Measurements from ENCODE around the gene LRMDA.
"Not testable (repeated sequence)": the region's sequence is repeated elsewhere in the genome, so short reads cannot be mapped to it uniquely, and the experiment has no call there.

Gene LRMDA

DNA sequence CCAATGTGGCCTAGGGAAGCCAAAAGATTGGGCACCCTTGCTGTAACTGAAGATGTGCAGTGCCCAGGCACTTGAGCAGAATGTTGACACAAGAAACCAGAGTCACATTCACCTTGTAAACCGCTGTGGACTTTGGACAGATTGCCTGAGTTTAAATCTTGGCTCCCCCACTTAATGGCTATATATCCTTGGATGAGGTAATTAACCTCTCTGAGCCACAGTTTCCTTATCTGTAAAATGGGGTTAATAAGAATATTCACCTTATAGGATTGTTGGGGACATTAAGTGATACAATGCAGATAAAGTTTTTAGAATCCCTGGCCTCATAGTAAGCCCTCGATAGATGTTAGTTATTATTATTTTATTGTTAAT lies 331.0 kb downstream of the LRMDA start:
- Histone ChIP-seq H3K27ac (no peak overlapping the region), H3K4me3 (no peak overlapping the region), H3K36me3 (no peaks in the 10 kb centered on the region), H3K4me1 (no peaks in the 10 kb centered on the region), H3K27me3 (no peaks in the 10 kb centered on the region), H3K9me3 (no peaks in the 10 kb centered on the region)
- TF ChIP-seq, protein P1, sequence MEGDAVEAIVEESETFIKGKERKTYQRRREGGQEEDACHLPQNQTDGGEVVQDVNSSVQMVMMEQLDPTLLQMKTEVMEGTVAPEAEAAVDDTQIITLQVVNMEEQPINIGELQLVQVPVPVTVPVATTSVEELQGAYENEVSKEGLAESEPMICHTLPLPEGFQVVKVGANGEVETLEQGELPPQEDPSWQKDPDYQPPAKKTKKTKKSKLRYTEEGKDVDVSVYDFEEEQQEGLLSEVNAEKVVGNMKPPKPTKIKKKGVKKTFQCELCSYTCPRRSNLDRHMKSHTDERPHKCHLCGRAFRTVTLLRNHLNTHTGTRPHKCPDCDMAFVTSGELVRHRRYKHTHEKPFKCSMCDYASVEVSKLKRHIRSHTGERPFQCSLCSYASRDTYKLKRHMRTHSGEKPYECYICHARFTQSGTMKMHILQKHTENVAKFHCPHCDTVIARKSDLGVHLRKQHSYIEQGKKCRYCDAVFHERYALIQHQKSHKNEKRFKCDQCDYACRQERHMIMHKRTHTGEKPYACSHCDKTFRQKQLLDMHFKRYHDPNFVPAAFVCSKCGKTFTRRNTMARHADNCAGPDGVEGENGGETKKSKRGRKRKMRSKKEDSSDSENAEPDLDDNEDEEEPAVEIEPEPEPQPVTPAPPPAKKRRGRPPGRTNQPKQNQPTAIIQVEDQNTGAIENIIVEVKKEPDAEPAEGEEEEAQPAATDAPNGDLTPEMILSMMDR (IDR thresholded peaks at IDR 0.05): no peak
- intact Hi-C loops (cut with DNase I; ENCODE audit: low total_unique reads): no loop called here
- DNase-seq: no peak

DNA sequence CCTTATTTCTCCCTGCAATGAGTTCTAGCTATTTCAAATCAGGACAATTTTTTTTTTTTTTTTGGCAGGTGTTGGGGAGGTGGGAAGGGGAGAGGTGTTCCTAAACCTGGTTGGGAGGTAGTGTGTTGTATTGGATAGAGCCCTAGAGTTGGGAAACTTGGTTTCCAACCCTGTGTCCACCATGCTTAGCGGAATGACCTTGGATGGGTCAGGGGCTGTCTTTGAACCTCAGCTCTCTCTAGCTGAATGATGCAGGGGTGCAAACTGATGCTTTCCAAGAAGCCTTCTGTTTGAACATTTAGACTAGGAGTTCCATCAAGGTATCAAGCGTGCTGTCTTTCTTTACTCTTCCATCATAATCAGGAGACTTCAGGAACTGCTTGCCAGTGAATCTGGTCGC lies 332.2 kb downstream of the LRMDA start:
- Histone ChIP-seq H3K4me3 (no peak overlapping the region), H3K36me3 (no peaks in the 10 kb centered on the region), H3K4me1 (no peaks in the 10 kb centered on the region), H3K27me3 (no peaks in the 10 kb centered on the region), H3K27ac (no peak overlapping the region), H3K9me3 (no peaks in the 10 kb centered on the region)
- intact Hi-C loops (cut with DNase I; ENCODE audit: low total_unique reads): no loop called here
- TF ChIP-seq, protein P1 (IDR thresholded peaks at IDR 0.05): no peak
- DNase-seq: no peak

DNA sequence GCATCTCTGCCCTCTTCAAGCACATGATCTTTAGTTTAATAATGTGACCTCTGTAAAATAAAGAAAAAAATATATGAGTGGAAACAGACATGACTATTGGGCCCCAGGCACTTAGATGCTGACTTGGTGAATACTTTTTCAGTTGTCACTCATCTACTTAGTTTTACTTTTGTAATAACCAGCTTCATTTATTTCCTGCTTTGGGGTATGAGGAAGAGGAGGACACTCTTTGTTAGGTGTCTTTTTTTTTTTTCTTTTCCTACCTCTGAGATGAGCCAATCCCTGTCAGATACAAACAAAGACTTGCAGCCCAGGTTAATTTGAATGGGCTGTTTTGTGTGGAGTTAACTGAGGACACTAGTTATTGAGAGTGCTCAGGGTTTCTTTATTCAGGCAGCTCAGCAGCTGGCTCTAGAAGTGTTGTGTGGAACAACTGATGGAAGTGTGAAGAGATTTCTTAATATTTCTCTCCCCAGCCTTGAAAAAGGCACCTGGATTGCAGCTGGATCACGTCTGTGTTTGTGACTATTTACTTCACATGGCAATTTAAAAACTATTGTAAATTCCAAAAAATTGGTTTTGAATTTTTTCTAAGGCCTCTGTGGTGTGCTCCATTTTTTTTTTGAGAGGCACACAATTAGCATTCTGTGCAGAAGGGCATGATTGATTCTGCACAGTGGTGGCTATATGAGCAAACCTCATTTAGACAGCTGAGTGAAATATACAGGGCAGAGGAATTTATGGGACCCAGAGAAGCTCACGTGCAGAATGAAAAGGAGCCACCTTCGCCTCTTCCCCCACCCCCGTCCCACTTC lies 333.8 kb downstream of the LRMDA start:
- intact Hi-C loops (cut with DNase I; ENCODE audit: low total_unique reads): no loop called here
- H3K27ac ChIP-seq: no peak overlapping the region
- H3K4me1 ChIP-seq: no peaks in the 10 kb centered on the region

DNA sequence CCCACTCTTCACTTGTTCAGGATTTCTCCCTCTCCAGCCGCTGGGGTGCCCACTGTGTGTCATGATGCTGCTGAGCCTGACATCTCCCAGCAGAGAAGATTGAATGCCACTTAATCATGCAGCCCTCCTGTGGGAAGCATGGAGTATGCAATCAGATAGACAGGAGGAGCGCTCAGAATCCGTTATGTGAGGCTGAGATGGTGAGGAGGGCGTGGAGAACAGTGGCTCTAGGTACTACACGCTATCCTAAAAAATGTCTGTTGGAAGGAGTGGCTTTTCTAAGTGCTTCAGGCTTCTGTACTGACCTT lies 334.3 kb downstream of the LRMDA start:
- intact Hi-C loops (cut with DNase I; ENCODE audit: low total_unique reads): no loop called here
- H3K36me3 ChIP-seq: no peaks in the 10 kb centered on the region

More for the DNA sequence above, 333.8 kb downstream of the LRMDA start:
- Histone ChIP-seq H3K27me3 (no peaks in the 10 kb centered on the region), H3K4me3 (no peak overlapping the region), H3K36me3 (no peaks in the 10 kb centered on the region), H3K9me3 (no peaks in the 10 kb centered on the region)
- TF ChIP-seq, protein P1 (IDR thresholded peaks at IDR 0.05): no peak
- DNase-seq: no peak

DNA sequence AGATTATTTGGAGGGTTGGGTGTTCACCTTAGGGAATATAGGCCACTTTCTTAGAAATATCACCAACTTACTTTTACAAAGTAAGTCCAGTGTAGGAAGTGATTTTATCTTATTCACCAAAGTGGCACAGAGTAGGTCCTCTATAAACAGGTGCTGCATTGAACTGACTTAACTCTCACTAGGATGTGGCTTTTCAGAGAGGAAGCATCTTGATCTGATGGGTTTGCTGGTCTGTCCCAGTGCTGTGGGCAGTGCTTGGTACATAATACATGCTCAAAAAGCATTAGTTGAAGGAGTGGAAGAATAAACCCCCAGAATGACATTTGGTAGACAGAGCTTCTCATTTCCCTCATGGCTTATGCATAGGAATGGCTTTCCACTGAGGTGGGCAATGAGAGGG lies 334.7 kb downstream of the LRMDA start:
- TF ChIP-seq, protein P1 (IDR thresholded peaks at IDR 0.05): no peak
- Histone ChIP-seq H3K9me3 (no peaks in the 10 kb centered on the region), H3K36me3 (no peaks in the 10 kb centered on the region), H3K27me3 (no peaks in the 10 kb centered on the region), H3K4me3 (no peak overlapping the region), H3K27ac (no peak overlapping the region), H3K4me1 (no peaks in the 10 kb centered on the region)
- DNase-seq: no peak
- intact Hi-C loops (cut with DNase I; ENCODE audit: low total_unique reads): no loop called here

More for the DNA sequence above, 334.3 kb downstream of the LRMDA start:
- Histone ChIP-seq H3K9me3 (no peaks in the 10 kb centered on the region), H3K27me3 (no peaks in the 10 kb centered on the region), H3K4me1 (no peaks in the 10 kb centered on the region), H3K4me3 (no peak overlapping the region), H3K27ac (no peak overlapping the region)
- TF ChIP-seq, protein P1 (IDR thresholded peaks at IDR 0.05): no peak
- DNase-seq: no peak

DNA sequence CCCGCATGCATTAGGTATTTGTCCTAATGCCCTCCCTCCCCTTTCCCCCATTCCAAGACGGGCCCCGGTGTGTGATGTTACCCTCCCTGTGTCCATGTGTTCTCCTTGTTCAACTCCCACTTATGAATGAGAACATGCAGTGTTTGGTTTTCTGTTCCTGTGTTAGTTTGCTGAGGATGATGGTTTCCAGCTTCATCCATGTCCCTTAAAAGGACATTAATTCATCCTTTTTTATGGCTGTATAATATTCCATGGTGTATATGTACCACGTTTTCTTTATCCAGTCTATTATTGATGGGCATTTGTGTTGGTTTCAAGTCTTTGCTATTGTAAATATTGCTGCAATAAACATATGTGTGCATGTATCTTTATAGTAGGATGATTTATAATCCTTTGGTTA lies 335.3 kb downstream of the LRMDA start:
- intact Hi-C loops (cut with DNase I; ENCODE audit: low total_unique reads); H3K9me3 ChIP-seq; H3K4me1 ChIP-seq; H3K27me3 ChIP-seq; DNase-seq; H3K27ac ChIP-seq; H3K36me3 ChIP-seq; H3K4me3 ChIP-seq: not testable (repeated sequence)

Measured in tibial artery (tissue), 4 donors.